ENCODE results near the gene OR6B1.
"Not testable (repeated sequence)": the region's sequence is repeated elsewhere in the genome, so short reads cannot be mapped to it uniquely, and the experiment has no call there.

OR6B1 gene

DNA sequence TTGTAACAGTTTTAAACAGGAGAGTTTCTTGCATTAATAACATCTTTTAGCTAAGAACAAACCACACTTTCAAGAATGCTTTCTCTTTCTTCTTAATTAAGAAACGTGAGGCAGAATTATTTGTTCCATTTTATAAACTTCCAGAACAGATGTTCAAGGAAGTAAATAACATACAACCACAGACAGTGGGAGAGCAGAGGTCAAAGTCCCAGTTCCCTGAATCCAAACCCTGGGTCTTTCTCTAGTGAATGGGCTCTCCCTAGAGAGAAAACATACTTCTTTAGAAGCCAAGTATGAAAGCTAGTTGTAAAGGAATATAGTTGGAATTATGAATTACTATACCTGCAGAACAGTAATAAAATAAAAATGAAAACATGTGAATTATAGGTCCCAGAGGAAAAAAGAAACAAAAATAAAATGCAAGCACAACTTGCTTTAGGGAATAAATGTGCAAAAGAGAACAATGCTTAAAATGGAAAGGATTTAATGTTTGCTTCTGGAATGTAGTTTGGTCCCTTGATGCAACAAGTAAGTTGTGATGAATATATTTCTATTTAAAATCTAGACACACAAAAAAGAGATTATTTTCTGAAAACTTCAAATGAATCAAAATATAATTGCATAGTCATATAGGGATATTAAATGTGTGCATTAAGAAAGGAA lies 6.0 kb downstream of the OR6B1 start:
- DNase-seq (ENCODE audit: low spot score), result no peak

DNA sequence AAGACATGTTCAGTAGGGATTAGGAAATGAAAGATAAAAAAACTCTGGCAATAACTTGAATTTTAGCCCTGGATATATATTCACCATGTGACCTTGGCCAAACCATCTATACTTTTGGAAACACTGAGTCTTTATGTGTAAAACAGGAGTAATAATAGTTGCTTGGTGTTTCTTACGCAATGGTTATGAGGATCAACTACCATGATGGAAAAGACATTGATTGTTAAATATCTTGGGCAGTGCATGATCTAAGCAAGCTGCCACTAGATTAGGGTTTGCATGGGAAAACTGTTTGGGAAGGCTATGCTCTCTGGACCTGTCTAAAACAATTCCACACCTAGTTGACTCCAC lies 6.5 kb downstream of the OR6B1 start:
- DNase-seq (ENCODE audit: low spot score), result no peak

DNA sequence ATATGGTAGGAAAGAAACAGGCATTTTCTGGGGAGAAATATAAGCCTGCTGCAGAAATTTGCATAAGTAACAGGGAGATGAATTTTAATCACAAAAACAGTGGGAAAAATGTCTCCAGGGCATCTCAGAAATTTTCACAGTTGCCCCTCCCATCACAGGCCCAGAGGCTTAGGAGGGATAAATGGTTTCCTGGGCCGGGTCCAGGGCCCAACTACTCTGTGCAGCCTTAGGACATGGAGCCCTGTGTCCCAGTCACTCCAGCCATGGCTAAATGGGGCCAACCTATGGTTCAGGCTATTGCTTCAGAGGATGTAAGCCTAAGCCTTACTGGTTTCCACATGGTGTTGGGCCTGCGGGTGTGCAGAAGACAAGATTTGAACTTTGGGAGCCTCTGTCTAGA lies 9.2 kb downstream of the OR6B1 start:
- DNase-seq (ENCODE audit: low spot score), result no peak

DNA sequence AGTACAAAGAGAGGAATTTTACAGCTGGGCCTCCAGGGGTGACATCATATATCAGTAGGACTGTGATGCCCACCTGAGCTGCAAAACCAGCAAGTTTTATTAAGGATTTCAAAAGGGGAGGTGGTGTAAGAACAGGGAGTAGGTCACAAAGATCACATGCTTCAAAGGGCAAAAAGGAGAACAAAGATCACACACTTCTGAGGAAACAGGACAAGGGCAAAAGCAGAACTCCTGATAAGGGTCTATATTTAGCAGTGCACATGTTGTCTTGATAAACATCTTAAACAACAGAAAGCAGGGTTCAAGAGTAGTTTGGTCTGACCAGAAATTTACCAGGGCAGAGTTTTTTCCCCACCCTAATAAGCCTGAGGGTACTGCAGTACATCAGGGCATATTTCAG lies 9.9 kb downstream of the OR6B1 start:
- not testable (repeated sequence) for DNase-seq (ENCODE audit: low spot score)

DNA sequence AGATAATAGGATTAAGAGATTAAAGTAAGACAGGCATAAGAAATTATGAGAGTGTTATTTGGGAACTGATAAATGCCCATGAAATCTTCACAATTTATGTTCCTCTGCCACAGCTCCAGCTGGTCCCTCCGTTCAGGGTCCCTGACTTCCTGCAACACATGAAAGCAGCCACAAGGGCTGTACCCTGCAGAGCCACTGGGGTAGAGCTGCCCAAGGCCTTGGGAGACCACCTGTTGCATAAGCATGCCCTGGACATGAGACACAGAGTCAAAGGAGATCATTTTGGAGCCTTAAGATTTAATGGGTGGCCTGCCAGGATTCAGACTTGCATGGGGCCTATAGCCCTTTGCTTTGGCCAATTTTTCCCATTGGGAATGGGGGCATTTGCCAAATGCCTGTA lies 10.7 kb downstream of the OR6B1 start:
- not testable (repeated sequence) for DNase-seq (ENCODE audit: low spot score)

DNA sequence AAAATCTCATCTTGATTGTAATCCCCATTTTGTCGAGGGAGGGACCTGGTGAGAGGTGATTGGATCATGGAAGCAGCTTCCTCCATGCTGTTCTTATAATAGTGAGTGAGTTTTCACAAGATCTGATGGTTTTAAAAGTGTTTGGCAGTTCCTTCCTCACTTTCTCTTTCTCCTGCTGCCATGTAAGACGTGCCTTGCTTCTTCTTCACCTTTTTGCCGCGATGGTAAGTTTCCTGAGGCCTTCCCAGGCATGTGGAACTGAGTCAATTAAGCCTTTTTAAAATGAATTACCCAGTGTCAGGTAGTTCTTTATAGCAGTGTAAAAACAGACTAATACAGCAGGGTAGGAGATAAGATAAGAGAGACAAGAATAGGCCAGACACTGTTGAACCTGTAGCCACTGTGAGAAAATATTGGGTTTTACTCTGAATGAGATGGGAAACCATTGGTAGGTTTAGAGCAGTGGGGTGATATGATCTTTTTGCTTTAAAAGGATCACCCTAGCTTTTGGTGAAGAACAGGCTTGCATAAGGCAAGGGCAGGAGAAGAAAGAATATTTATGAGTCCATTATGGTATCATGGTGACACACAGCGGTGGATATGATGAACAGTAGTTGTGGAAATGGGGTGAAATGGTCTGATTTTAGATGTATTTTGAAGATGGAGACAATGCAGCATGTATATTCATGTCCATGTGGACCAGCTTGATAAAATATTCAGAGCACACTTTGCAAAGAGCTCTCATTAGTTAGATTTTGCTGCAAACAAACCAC lies 11.5 kb downstream of the OR6B1 start:
- no peak for DNase-seq (ENCODE audit: low spot score)

DNA sequence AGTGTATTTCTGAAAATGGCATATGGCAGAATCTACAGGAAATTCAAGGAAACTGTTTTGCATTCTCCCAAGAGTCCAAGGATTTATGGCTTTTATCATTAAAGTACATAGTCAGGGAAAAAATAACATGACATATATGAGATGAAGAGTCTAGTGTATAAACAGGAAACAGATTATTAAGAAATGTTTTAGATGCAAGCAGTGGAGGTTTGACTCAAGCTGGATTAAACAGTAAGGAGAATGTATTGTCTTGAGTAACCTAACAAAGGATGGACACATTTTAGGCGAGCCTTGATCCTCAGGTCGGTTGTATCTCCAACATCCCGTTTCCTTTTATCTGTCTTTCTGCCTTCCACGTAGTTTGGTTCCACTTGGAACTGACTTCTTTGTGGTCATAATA lies 17.9 kb downstream of the OR6B1 start:
- DNase-seq (ENCODE audit: low spot score), result no peak

DNA sequence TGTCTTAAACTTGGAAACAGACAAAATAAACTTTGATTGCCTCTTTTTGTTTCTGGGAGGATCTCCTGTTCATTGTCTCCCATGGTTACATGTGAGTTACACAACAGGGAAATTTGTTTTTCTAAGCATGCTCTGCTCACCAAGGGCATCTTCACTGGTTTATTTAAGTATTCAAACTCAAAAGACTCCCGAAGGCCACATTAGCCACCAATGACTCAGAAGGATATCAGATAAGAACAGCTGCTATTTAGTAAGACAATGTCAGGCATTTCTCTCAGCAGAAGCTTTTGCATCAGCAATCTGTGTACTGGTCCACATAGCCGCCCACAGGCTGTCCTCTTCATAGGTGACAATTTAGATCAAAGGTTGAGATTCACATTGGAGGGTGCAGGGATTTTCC lies 19.3 kb downstream of the OR6B1 start:
- DNase-seq (ENCODE audit: low spot score), result no peak

DNA sequence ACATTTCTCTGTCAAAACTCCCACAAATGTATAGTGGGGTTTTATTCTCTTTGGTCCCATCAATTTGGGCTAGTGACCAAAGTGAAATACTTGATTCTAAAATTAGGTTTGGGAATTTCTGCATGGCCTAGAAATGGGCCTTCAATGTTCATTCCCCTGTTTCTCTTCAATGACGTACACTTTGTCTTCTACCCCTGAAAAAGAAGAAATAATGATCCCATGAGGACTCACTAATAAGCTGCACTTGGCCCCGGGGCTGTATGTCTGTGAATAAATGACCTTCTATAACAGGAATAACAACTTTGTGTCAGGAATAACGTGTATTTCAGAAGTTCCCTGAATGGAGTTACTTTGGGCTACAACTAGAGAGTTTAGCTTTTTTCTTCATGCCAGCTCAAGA lies 20.2 kb downstream of the OR6B1 start:
- no peak for DNase-seq (ENCODE audit: low spot score)

DNA sequence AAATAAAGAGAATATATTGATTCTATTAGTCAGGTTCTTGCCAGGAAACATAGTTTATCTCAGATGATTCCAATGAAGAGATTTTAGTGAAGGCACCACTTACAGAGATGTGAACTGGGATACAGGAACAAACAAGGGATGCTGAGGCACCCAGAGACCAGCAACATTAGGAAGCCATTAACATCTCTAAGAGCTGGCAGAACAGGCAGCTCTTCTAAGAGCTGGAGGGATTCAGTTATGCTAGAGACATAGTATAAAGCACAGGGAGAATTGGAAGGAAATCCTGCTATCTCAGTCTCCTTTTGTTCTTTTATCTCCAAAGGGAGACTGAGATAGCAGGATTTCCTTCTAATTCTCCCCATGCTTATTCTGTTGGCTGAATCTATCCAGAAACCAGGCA lies 22.0 kb downstream of the OR6B1 start:
- no peak for DNase-seq (ENCODE audit: low spot score)

DNA sequence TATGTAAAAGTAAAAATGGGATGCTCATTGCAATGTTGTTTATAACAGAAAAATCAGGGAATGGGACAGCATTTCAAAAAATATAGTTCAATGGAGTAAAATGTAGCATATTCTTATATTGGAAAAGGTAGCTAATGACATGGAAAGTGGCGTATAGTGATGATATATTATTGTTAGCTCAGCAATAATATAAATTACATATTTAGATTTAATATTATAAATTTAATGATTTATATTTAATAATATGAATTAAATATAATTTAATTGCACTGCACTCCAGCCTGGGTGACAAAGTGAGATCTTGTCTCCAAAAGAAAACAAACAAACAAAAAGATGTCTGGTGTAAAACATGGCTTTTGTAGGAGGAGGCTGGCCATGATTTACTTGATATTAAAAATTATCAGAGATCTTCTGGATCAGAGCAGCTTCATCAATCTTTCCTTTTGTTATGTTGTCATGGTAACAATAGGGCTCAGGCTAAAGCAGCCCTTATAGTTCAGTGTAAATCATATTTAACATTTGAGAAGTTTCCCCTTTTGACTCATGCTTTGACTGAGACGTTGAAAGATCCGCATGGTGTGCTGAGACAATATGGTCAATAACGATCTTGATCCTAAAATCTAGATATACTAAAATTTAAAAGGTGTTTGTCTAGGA lies 23.2 kb downstream of the OR6B1 start:
- no peak for DNase-seq (ENCODE audit: low spot score)

DNA sequence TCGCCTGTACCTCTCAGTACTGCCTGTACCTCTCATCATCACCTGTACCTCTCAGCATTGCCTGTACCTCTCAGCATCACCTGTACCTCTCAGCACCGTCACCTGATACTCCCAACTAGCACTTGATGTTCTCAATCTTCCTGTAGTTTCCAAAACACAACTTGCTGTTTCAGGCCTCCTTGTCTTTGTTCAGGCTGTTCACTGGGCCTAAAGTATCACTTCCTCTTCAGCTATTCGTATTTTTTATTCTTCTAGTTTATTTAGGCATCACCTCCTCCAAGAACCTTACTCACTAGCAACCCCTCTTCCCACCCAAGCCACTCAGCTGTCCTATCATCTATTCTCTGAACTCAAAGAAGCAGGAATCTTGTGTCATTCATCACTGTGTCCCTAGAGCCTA lies 24.1 kb downstream of the OR6B1 start:
- DNase-seq (ENCODE audit: low spot score), result no peak

DNA sequence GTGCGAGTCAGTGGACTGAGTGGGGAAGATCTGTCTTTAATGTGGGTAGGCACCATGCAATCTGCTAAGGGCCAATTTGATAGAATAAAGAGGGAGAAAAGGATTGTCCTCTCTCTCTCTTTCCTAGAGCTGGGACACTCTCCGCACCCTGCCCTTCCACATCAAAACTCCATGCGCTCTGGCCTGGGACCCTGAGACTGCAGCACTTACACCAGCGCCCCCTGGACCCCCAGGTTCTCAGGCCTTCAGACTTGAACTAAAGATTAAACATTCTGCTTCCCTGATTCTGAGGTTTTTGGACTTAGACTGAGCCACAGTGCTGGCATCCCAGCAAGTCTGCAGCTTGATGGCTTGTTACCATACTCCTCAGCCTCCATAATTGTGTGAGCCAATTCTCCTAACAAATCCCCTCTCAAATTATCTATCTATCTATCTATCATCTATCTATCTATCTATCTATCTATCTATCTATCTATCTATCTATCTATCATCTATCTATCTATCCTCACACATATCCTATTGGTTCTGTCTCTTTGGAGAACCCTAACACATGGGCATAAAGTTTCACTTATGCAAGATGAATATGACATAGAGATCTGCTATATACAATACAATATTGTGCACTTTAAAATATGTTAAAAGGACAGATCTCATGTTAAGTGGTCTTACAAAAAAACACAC lies 26.2 kb downstream of the OR6B1 start:
- no peak for DNase-seq (ENCODE audit: low spot score)

DNA sequence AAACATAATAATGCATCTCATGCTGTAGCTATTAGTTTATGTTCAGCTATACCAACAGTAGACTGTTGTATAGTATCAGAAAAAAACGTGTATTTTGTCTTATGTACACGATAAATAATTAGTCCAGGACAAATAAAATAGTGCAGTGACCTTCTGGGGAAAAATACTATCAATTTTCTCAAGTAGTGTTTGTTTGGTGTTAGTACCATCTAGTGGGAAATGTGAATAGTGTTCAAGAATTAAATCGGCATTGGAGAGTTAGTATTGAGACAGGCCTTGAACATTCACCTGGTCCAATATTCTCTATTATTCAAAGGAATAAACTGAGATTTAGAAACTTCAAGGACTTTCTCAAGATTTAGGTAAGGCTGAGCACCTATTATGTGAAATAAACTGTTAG lies 26.9 kb downstream of the OR6B1 start:
- no peak for DNase-seq (ENCODE audit: low spot score)

DNA sequence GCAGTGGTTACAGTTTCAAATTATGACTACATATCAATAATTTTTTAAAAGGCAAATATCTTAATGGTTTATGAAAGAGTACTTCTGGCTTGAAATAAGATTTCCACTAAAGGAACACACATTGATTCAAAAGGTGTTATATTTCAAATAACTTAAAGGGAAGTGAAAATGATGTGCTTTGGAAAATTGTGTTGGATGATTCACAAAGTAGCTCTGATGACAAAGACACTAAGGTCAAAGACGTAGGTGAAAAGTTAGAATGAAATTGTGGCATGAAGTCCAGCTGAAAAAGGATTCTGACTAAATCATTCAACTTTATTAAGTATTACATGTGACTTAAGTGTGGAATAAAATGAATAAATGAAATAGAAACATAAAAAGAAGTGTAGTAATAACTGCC lies 27.9 kb downstream of the OR6B1 start:
- no peak for DNase-seq (ENCODE audit: low spot score)

DNA sequence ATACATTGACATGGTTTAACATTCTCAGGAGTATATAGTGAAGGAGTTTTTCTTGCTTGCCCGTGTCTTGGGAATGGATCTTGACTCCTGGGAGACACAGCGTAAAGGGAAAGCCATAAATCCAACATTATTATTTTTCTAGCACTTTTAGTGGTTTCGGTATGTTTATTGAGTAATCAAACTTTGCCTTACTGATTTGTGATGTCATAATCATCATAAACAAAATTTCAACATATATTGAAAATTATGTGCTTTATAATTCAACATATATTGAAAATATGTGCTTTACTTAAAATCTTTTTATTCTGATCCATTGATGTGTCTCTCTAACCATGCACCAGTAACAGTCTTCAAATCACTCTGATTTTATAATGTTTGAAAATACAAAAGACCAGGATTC lies 28.4 kb downstream of the OR6B1 start:
- DNase-seq (ENCODE audit: low spot score), result no peak

DNA sequence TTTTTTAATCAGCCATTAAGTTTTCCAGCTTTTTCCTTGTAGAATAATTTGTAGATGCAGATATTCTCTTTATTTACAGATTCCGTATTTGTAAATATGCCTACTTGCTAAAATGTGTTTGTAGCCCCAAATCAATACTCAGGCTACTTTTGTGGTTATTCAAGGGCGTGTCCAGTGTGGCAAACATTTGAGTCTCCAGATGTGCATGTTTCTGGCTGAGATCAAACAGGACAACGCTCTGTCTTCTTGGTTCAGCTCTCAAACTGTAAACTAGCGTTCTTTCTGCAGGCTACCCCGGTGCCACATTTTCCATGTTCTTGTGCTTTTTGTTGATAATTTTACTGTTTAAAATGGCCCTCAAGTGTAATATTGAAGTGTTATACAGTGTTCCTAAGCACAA lies 32.4 kb downstream of the OR6B1 start:
- no peak for DNase-seq (ENCODE audit: low spot score)

DNA sequence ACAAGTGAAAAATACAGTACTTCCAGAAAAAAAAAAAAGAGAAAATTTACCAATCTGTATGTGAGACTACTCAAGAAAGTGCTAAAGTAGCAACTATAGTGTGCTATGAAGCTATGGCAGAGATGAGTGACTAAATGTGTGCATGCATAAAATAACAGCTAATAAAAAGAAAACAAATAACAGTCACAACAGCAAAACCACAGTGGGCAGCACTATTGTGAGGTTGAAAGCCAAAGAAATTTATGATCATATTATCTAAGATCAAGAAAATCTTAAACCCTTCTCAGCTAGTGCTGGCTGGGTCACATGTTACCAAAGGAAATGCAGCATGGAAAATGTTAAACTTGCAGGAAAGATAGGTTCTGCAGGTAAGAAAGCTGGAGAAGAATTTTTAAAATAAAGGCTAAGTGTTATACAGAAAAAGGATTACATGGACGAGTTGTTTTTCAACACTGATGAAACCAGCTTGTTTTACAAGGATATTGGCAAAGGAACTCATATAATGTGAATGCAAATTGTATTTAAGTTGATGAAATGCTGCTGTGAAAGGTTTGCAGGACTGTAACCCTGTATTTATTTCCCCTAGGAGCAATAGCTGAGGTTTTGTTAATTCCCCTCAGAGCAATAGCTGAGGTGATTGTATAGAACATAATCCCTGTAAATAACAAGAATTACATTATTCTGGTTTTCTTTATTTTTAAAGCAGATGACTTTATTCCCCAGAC lies 33.0 kb downstream of the OR6B1 start:
- no peak for DNase-seq (ENCODE audit: low spot score)

DNA sequence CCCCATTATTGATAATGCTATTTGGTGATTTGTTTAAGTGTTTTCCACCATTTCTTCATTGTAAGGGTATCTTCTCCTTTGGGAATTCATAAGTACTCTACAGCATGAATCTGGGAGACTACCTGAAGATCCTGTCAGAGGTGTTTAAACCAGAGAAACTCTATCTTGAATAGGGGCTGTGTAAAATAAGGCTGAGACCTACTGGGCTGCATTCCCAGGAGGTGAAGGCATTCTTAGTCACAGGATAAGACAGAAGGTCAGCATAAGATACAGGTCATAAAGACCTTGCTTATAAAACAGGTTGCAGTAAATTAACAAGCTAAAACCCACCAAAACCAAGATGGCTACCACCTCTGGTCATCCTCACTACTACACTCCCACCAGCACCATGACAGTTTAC lies 35.3 kb downstream of the OR6B1 start:
- no peak for DNase-seq (ENCODE audit: low spot score)

DNA sequence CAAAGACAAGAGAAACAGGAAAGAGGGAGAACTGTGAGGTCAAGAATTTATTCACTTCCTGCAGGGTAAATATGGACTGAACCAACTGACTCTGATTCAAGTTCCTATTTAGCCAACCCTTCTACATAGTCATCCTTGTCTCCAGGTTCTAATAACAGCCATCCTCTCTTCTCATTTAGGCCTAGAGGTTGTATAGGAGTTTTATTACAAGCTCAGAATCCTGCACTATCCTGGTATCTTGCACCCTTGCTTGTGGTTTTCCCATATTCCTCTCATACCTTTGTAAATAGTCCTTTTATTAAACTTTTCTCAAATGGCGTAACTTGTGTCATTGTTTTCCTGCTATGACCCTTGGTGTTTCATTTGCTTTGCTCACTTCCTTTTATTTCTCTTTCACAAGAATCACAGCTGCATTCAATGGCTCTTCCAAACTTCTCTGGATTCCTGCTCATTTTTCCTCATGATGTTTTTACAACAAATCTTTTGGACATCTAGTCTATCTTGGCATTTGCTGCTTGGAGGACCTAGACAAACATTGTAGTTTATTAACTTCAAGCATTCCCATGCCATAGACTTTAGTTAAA lies 36.3 kb downstream of the OR6B1 start:
- DNase-seq (ENCODE audit: low spot score), result no peak

DNA sequence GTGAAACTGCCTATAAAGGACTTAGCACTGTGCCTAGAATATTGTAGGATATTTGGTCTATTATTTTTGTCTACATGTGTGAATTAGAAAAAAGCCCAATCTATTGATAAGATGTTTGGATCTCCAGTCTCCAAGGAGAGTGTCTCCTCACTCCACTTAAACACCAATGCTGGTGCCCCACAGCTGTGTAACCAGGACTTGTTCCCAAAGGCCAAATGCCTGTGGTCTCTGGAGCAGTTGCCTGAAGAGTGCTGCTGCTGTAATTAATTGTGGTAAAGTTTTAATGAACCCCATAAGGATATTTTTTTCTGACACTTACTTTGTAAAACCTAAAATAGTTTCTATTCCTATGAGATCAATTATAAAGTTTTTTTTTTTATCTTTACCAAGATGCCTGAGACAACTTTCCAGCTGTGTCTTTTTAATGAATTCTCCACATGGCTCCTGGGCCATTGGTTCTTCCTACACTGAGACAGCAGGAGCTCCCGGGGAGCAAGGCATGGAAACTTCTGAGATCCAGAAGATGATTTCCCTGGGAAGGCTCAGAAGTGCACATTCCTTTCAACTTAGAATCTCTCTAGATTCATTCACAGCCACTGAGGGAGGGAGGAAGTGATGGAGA lies 37.4 kb downstream of the OR6B1 start:
- no peak for DNase-seq (ENCODE audit: low spot score)

Data from CD4-positive, alpha-beta T cell treated with Interleukin-2 at 100 ng/mL for 4 hours (primary cell).